Sigmoid colon (tissue), 7 donors: ENCODE results near the gene PRKCZ. TPM values are rescaled to one million over a fixed set of nuclear protein-coding genes. Genes with fewer than 3 reads are reported as not detected.

Experiments used
- DNase-seq: peaks from one replicate; pipeline ENCODE4 v3.0.0-alpha.2; 2019
- H3K27ac ChIP-seq, 4 donors: fragments of 200-600 bp; sonication (generic); one replicate each; pipeline ENCODE4 v1.5.1; 2016 to 2019; ENCODE audit warnings: mild to moderate bottlenecking in 1 of 4
- H3K27me3 ChIP-seq, 3 donors: fragments of 200-600 bp; sonication (generic); one replicate each; pipeline ENCODE4 v1.5.1; 2019; ENCODE audit warnings: mild to moderate bottlenecking in 1 of 3
- H3K36me3 ChIP-seq, 4 donors: fragments of 200-600 bp; sonication (generic); one replicate each; pipeline ENCODE4 v1.5.1; 2016 to 2019
- H3K4me1 ChIP-seq, 4 donors: fragments of 200-600 bp; sonication (generic); one replicate each; pipeline ENCODE4 v1.5.1; 2017 to 2019
- H3K4me3 ChIP-seq, 4 donors: fragments of 200-600 bp; sonication (generic); one replicate each; pipeline ENCODE4 v1.5.1; 2017 to 2019; ENCODE audit warnings: mild to moderate bottlenecking in 2 of 4, moderate library complexity in 1 of 4
- H3K9me3 ChIP-seq, 4 donors: fragments of 200-600 bp in 3 of 4; sonication (generic) in 3 of 4; one replicate each; pipeline versions ENCODE4 v1.5.1 to v1.6.1; 2013 to 2019
- EP300 ChIP-seq, 4 donors: sonication (generic); formaldehyde crosslinking; IDR thresholded peaks; one replicate each; pipeline ENCODE4 v1.6.1; 2017; ENCODE audit warnings: antibody characterized with exemption in 4 of 4
- POLR2A ChIP-seq, 2 donors: fragments of 450-650 bp; IDR thresholded peaks; one replicate each; pipeline ENCODE4 v1.6.1; 2016; ENCODE audit warnings: antibody characterized with exemption in 2 of 2, mild to moderate bottlenecking in 2 of 2, moderate library complexity in 2 of 2
- POLR2AphosphoS5 ChIP-seq, 4 donors: sonication (generic); formaldehyde crosslinking; IDR thresholded peaks; one replicate each; pipeline ENCODE4 v1.6.1; 2017; ENCODE audit warnings: antibody characterized with exemption in 4 of 4
- WGBS, 2 donors: extraction: QIAGEN DNeasy Blood & Tissue Kit; methylation state at CpG; one replicate each; pipeline ENCODE4 v1.1.7; 2013; 5-methylcytosine and 5-hydroxymethylcytosine counted together
- intact Hi-C: fragments of 100-400 bp; cut with DNase I; formaldehyde crosslinking; loops from one replicate; pipeline ENCODE4 v1.15.1; 2023
- polyA plus RNA-seq, 3 donors: library from polyadenylated mRNA; stranded (reverse); fragments of 200-250 nt; gene quantifications; one replicate each; pipeline ENCODE4 v1.2.3, GENCODE V29; 2013
- total RNA-seq, 4 donors: library from RNA; depleted of rRNA; stranded (reverse); fragments of >200 nt; gene quantifications; one replicate each; pipeline ENCODE4 v1.1.0, GENCODE V29; 2016
- TF ChIP-seq, protein P1 (sequence below), 4 experiments: fragments of 450-650 bp in 3 of 4; fragments of 200-600 bp in 1 of 4; IDR thresholded peaks; one replicate each; pipeline ENCODE4 v1.5.1; 2016 to 2019; ENCODE audit warnings: antibody characterized with exemption in 4 of 4, mild to moderate bottlenecking in 3 of 4, moderate library complexity in 2 of 4
- donor health status: healthy with polysubstance abuse.
- donor health status: Bipolar disorder and iron deficiency.
- donor health status: healthy.

The PRKCZ gene
- total and polyA plus RNA-seq, 7 donors, result 1.4 to 52.9 (median 4.8) TPM

DNA sequence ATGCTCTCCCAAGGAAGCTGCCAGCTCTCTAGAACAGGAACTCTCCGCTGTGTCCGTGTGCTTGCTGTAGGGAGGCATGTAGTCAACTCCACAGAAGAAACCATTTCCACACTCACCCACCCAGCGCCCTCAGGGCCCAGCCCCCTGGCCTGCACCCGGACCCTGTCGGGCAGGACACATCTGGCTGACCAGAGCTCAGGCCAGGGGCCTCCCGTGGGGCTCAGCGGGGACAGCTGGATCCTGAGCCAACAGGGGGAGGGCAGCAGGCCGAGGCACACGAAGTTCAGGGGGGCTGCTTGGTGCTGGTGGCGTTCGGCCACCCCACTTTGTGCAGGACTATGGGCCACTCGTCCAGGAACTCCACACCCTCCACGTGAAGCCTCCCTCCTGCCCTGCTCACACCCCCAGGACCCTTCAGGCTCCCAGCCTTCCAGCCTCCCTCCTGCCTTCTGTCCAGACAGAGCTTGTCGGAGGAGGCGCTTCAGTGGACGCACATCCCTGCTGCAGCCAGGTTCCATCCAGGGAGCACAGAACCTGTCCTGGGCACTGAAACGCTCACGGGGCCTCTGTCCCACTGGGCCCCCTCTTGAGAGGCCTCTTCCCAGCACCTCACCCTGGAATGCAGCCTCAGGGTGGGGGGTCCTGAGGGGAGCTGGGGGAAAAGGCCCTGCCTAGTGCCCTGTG is 159.3 kb downstream of the PRKCZ start:
- H3K4me1 ChIP-seq, result peaks cover 0 to 71% (median 64%) of the 10 kb centered on the region in 4 donors
- DNase-seq, result no peak

DNA sequence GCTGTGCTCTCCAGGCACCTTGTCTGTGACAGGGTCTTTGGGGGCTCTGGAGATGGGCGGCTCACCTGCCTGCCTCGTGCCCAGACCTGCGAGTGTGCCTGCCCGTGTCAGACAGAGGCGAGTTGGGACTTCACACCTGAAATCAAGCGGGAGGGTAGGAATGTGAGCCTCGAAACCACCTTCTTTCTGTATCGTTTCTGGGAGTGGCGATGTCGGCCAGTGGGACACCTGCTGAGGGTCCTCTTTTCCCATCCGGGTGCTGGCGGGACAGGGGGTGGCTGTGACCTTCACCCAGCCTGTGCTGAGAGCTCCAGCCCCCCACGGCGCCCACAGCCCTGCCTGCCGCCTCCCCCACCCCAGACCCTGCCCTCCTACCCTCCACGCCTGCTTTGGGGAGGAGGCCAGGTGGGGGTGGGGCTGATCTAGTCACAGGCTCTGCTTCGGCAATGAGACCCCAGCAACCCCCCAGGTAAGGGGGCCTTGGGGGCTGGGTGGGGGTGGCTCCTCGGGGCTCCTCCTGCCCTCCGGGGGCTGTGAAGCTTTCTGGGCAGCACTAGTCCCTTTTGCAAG is 160.0 kb downstream of the PRKCZ start:
- no peak for DNase-seq
- TF ChIP-seq POLR2A (IDR thresholded peaks at IDR 0.05), result no peak
- TF ChIP-seq POLR2AphosphoS5 (IDR thresholded peaks at IDR 0.05), result no peak
- no peaks in the 10 kb centered on the region for H3K36me3 ChIP-seq
- peak overlapping the region; percentile 88 to 94 (median 92) for H3K27ac ChIP-seq
- H3K4me1 ChIP-seq, result peaks cover 0 to 77% (median 70%) of the 10 kb centered on the region in 4 donors
- H3K4me3 ChIP-seq, result no peak overlapping the region
- 83 to 89% methylated on average over 19 of the region's 19 CpGs for WGBS, 2 donors
- H3K27me3 ChIP-seq, result no peaks in the 10 kb centered on the region
- intact Hi-C loops, result no loop called here
- H3K9me3 ChIP-seq, result no peaks in the 10 kb centered on the region

More for the DNA sequence above, 159.3 kb downstream of the PRKCZ start:
- Histone ChIP-seq H3K27ac (peak overlapping the region; percentile 88 to 94 (median 92)), H3K9me3 (no peaks in the 10 kb centered on the region), H3K36me3 (no peaks in the 10 kb centered on the region), H3K4me3 (no peak overlapping the region), H3K27me3 (no peaks in the 10 kb centered on the region)
- WGBS, 2 donors, result 83 to 89% methylated on average over 18 of the region's 18 CpGs
- TF ChIP-seq EP300 (IDR thresholded peaks at IDR 0.05), result no peak
- TF ChIP-seq, protein P1, sequence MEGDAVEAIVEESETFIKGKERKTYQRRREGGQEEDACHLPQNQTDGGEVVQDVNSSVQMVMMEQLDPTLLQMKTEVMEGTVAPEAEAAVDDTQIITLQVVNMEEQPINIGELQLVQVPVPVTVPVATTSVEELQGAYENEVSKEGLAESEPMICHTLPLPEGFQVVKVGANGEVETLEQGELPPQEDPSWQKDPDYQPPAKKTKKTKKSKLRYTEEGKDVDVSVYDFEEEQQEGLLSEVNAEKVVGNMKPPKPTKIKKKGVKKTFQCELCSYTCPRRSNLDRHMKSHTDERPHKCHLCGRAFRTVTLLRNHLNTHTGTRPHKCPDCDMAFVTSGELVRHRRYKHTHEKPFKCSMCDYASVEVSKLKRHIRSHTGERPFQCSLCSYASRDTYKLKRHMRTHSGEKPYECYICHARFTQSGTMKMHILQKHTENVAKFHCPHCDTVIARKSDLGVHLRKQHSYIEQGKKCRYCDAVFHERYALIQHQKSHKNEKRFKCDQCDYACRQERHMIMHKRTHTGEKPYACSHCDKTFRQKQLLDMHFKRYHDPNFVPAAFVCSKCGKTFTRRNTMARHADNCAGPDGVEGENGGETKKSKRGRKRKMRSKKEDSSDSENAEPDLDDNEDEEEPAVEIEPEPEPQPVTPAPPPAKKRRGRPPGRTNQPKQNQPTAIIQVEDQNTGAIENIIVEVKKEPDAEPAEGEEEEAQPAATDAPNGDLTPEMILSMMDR (IDR thresholded peaks at IDR 0.05), result no peak
- TF ChIP-seq POLR2A (IDR thresholded peaks at IDR 0.05), result no peak
- no peak for TF ChIP-seq POLR2AphosphoS5 (IDR thresholded peaks at IDR 0.05)
- intact Hi-C loops, result no loop called here

DNA sequence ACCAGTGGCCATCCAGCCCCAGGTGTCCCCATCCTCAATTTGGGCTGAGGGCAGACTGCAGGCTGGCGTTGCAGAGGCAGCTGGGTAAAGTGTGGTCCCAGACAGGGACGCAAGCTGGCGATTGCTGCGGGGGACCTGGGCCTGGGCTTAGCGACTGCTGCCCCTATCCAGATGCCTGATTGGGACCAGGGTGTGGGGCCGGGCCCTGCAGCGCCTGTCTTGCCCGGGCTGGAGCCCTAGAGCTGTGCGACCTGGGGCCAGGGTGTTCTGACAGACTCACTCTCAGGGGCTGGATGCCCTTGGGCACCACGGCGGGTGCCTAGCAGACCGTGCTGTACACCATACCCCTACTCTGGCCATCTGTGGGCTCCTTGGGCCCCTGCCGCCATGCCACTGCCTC is 160.6 kb downstream of the PRKCZ start:
- Histone ChIP-seq H3K4me3 (no peak overlapping the region), H3K36me3 (no peaks in the 10 kb centered on the region), H3K27ac (peak overlapping the region; percentile 88 to 94 (median 92)), H3K27me3 (no peaks in the 10 kb centered on the region), H3K4me1 (peaks cover 0 to 74% (median 66%) of the 10 kb centered on the region in 4 donors), H3K9me3 (no peaks in the 10 kb centered on the region)
- TF ChIP-seq, protein P1 (IDR thresholded peaks at IDR 0.05), result no peak
- TF ChIP-seq POLR2AphosphoS5 (IDR thresholded peaks at IDR 0.05) (no peak), EP300 (IDR thresholded peaks at IDR 0.05) (no peak), POLR2A (IDR thresholded peaks at IDR 0.05) (no peak)
- intact Hi-C loops, result no loop called here
- peak; percentile 70 for DNase-seq
- 96 to 97% methylated on average over 13 of the region's 13 CpGs for WGBS, 2 donors

DNA sequence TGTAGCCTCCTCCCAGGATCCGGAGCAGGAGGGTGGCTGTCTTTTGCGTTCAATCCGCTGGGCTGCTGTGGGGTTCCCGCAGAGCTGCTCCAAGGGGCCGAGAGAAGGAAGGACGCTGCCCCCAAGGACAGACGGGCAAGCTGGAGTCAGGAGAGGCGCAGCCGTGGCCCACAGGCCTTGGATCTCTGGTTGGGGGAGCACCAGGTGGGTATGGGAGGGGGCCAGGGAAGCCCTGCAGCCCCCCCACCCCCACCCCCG is 162.0 kb downstream of the PRKCZ start:
- no peak for DNase-seq
- no peaks in the 10 kb centered on the region for H3K36me3 ChIP-seq
- peaks cover 0 to 63% (median 57%) of the 10 kb centered on the region in 4 donors for H3K4me1 ChIP-seq
- TF ChIP-seq POLR2AphosphoS5 (IDR thresholded peaks at IDR 0.05) (no peak), EP300 (IDR thresholded peaks at IDR 0.05) (no peak), POLR2A (IDR thresholded peaks at IDR 0.05) (no peak)
- TF ChIP-seq, protein P1 (IDR thresholded peaks at IDR 0.05), result no peak
- intact Hi-C loops, result no loop called here
- peak overlapping the region in 3 of 4 donors; percentile 32 to 37 (median 36) for H3K4me3 ChIP-seq
- H3K27me3 ChIP-seq, result no peaks in the 10 kb centered on the region
- 50 to 56% methylated on average over 10 of the region's 10 CpGs for WGBS, 2 donors
- H3K9me3 ChIP-seq, result no peaks in the 10 kb centered on the region
- H3K27ac ChIP-seq, result peak overlapping the region; percentile 96 to 99 (median 98)

DNA sequence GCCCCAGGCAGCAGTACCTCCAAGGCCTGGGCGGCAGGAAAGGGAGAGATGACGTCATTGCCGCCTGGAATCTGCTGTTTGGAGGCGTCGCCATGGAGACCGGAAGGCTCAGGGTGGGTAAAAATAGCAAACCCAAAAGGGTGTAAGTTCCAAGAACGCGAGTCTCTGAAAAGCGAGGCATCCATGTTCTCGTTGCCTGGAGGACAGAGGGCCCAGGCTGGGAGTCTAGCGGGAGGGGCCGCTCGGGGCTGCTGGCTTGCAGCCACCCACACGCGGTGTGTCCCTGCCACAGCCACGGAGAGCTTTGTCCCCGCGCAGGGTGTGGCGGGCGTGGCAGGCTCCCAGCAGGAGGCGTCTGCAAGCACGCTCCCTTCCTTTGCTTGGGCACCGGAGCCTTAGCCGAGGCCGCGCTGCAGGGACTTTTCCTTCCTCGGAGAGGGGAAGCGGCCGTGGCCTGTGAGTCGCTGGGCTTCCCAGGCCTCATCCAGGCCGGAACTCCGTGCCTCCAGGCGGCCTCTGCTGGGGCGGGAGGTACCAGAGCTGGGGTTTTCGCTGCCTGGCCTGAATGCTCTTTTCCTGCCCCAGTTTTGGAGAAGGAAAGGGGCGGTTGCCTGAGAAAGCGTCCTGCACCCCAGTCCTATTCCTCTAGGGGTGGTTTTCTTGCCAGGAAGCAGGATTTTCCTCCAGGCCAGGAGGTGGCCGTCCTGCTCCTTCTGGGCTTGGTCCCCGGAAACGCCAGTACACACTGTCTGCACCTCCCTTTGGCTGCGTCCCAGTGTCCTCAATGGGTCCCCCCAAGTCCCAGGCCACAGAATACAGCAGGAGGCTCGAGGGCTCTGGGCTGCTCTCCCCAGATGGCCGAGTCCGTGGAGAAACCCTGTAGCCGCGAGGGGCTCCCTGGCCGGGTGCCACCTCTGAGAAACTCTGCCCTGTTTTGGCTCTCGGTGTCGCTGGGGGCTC is 162.6 kb downstream of the PRKCZ start:
- peak overlapping the region; percentile 96 to 99 (median 98) for H3K27ac ChIP-seq
- peaks cover 0 to 57% (median 51%) of the 10 kb centered on the region in 4 donors for H3K4me1 ChIP-seq
- H3K27me3 ChIP-seq, result no peaks in the 10 kb centered on the region
- WGBS, 2 donors, result 10 to 17% methylated on average over 49 of the region's 49 CpGs
- peak overlapping the region; percentile 11 to 37 (median 34) for H3K4me3 ChIP-seq
- H3K36me3 ChIP-seq, result no peaks in the 10 kb centered on the region
- H3K9me3 ChIP-seq, result no peaks in the 10 kb centered on the region
- peak in 2 of 4 donors; percentile 19 to 70 for TF ChIP-seq EP300 (IDR thresholded peaks at IDR 0.05)
- TF ChIP-seq POLR2A (IDR thresholded peaks at IDR 0.05), result peak; percentile 4 to 24
- TF ChIP-seq POLR2AphosphoS5 (IDR thresholded peaks at IDR 0.05), result peak; percentile 62 to 83 (median 72)
- TF ChIP-seq, protein P1 (IDR thresholded peaks at IDR 0.05), result peak; percentile 28 to 46 (median 37)
- peak; percentile 97 for DNase-seq
- intact Hi-C loops, result no loop called here
